A549 (cell line): ENCODE measurements around the gene TTC32.

Experiments
- CTCF ChIP-seq: fragments of >200 bp; sonication (Bioruptor Twin); formaldehyde crosslinking; IDR thresholded peaks from 3 replicates; pipeline ENCODE4 v1.5.1; 2016
- ZNF302 ChIP-seq: fragments of 250-450 bp; sonication (Bioruptor Pico); IDR thresholded peaks from 2 replicates; pipeline ENCODE4 v1.9.0; 2021; ENCODE audit warnings: inconsistent platforms, mild to moderate bottlenecking, moderate library complexity

GRCh38 chr2:19887510-19887909, 14.3 kb downstream of the TTC32 start:
- no peak for TF ChIP-seq ZNF302
- TF ChIP-seq CTCF, result no peak
